SKM-1 treated with dmso at 0.1 percent for 144 hours (cell line): ENCODE data around the gene FLNC.

Experiments used
- DNase-seq: peaks from one replicate; lab custom pipeline; 2025; ENCODE audit not compliant: unreplicated experiment; lab: John Stamatoyannopoulos, UW

The FLNC gene

GRCh38 chr7:128831178-128831993 is 1.2 kb downstream of the FLNC start:
- DNase-seq = no peak

GRCh38 chr7:128831994-128832879 is 2.0 kb downstream of the FLNC start:
- DNase-seq = no peak

- no peak for DNase-seq
These were observed 2.6 kb downstream of the FLNC start for GRCh38 chr7:128832880-128833147.

GRCh38 chr7:128833148-128833945 is 3.1 kb downstream of the FLNC start:
- peak; percentile 12 for DNase-seq

- no peak for DNase-seq
These were observed 3.7 kb downstream of the FLNC start for GRCh38 chr7:128833946-128834325.

GRCh38 chr7:128835231-128835751 is 5.1 kb downstream of the FLNC start:
- no peak for DNase-seq

- no peak for DNase-seq
These were observed 5.8 kb downstream of the FLNC start for GRCh38 chr7:128835790-128836641.

- DNase-seq = no peak
These were observed 6.6 kb downstream of the FLNC start for GRCh38 chr7:128836729-128837348.

GRCh38 chr7:128837521-128837921 is 7.3 kb downstream of the FLNC start:
- DNase-seq = no peak

GRCh38 chr7:128838109-128838779 is 8.0 kb downstream of the FLNC start:
- DNase-seq = no peak

GRCh38 chr7:128838981-128839731 is 8.9 kb downstream of the FLNC start:
- DNase-seq = no peak

- DNase-seq = no peak
These were observed 9.6 kb downstream of the FLNC start for GRCh38 chr7:128839751-128840177.

GRCh38 chr7:128840326-128841170 is 10.3 kb downstream of the FLNC start:
- no peak for DNase-seq

- no peak for DNase-seq
These were observed 11.0 kb downstream of the FLNC start for GRCh38 chr7:128841171-128841690.

- DNase-seq = peak; percentile 38
These were observed 11.9 kb downstream of the FLNC start for GRCh38 chr7:128841921-128842673.

GRCh38 chr7:128842674-128843641 is 12.8 kb downstream of the FLNC start:
- DNase-seq = no peak
